SK-N-MC (cell line): ENCODE results near the gene PIGQ.

ENCODE experiments used
- DNase-seq: peaks from one replicate; pipeline ENCODE4 v3.0.0-alpha.2; 2011; ENCODE audit warnings: low read depth, low spot score
- H3K27ac ChIP-seq: fragments of 200-600 bp; sonication (generic); 2 replicates; pipeline ENCODE4 v1.5.1; 2016; ENCODE audit warnings: mixed run types
- H3K36me3 ChIP-seq: fragments of 200-600 bp; sonication (generic); 2 replicates; pipeline ENCODE4 v1.6.1; 2017; ENCODE audit warnings: antibody characterized with exemption, low read length, mixed read lengths; ENCODE audit not compliant: insufficient read depth
- H3K4me3 ChIP-seq: fragments of 200-600 bp; sonication (generic); 2 replicates; pipeline ENCODE4 v1.5.1; 2016
- H3K9ac ChIP-seq: fragments of 200-600 bp; sonication (generic); 2 replicates; pipeline ENCODE4 v1.8.0; 2017; ENCODE audit warnings: mixed run types, mixed read lengths; ENCODE audit not compliant: insufficient read length
- H3K9me3 ChIP-seq: fragments of 200-600 bp; sonication (generic); 2 replicates; pipeline ENCODE4 v1.6.1; 2017; ENCODE audit warnings: low read depth, mild to moderate bottlenecking, antibody characterized with exemption, low read length, moderate library complexity, mixed read lengths
- EZH2 ChIP-seq: fragments of 200-600 bp; sonication (generic); IDR thresholded peaks from one replicate; pipeline ENCODE4 v1.6.1; 2017; ENCODE audit warnings: antibody characterized with exemption
- FOXP2 ChIP-seq: optimal IDR thresholded peaks from 2 replicates; pipeline ENCODE3; 2011; ENCODE audit warnings: mild to moderate bottlenecking, moderate library complexity; ENCODE audit not compliant: insufficient read depth; ENCODE audit errors: extremely low read length, control extremely low read depth
- POLR2AphosphoS5 ChIP-seq: IDR thresholded peaks from 2 replicates; pipeline ENCODE4 v1.6.1; 2012; ENCODE audit warnings: mild to moderate bottlenecking, low read depth, low read length, borderline replicate concordance

Gene PIGQ

GRCh38 chr16:525520-526180 lies 44.1 kb upstream of the PIGQ start:
- H3K4me3 ChIP-seq = peak overlapping the region; percentile 78
- H3K27ac ChIP-seq = peak overlapping the region; percentile 42; the same call in 1 of the 2 replicates
- DNase-seq = no peak
- TF ChIP-seq EZH2 (no peak), FOXP2 (no peak), POLR2AphosphoS5 (no peak)
- no peaks in the 10 kb centered on the region for H3K36me3 ChIP-seq
- H3K9me3 ChIP-seq = no peaks in the 10 kb centered on the region
- H3K9ac ChIP-seq = peak overlapping the region; percentile 82

- TF ChIP-seq EZH2 = no peak
- no peak for TF ChIP-seq POLR2AphosphoS5
- no peak for TF ChIP-seq FOXP2
- Histone ChIP-seq H3K9me3 (no peaks in the 10 kb centered on the region), H3K4me3 (peak overlapping the region; percentile 78), H3K27ac (peak overlapping the region; percentile 97), H3K36me3 (no peaks in the 10 kb centered on the region), H3K9ac (peak overlapping the region; percentile 82)
- DNase-seq = no peak
Observed at GRCh38 chr16:526181-527014, 43.4 kb upstream of the PIGQ start.

- H3K4me3 ChIP-seq = peak within 1 kb of the TSS; percentile 94
- no peaks in the 10 kb centered on the region for H3K9me3 ChIP-seq
- DNase-seq = peak; percentile 14
- peak within 1 kb of the TSS; percentile 89 for H3K9ac ChIP-seq
- peak within 1 kb of the TSS; percentile 97 for H3K27ac ChIP-seq
- TF ChIP-seq FOXP2 = no peak
- no peak for TF ChIP-seq EZH2
- TF ChIP-seq POLR2AphosphoS5 = peak; percentile 77; the same call in 1 of the 2 replicates
- H3K36me3 ChIP-seq = no peaks in the 10 kb centered on the region
Observed at GRCh38 chr16:527015-527903, 42.5 kb upstream of the PIGQ start, which contains the start of gene CAPN15. TSS of gene CAPN15 (plus strand) at chr16:527712. CDS start at chr16:546839, 19,127 bp downstream.

- H3K36me3 ChIP-seq = no peaks in the 10 kb centered on the region
- H3K27ac ChIP-seq = peak overlapping the region; percentile 46; the same call in 1 of the 2 replicates
Observed at GRCh38 chr16:528111-529011, 41.4 kb upstream of the PIGQ start.

GRCh38 chr16:529012-529575 lies 40.7 kb upstream of the PIGQ start:
- no peak for DNase-seq
- TF ChIP-seq POLR2AphosphoS5 = no peak
- TF ChIP-seq FOXP2 = no peak
- no peak for TF ChIP-seq EZH2
- Histone ChIP-seq H3K9me3 (no peaks in the 10 kb centered on the region), H3K4me3 (peak overlapping the region; percentile 94), H3K36me3 (no peaks in the 10 kb centered on the region), H3K9ac (peak overlapping the region; percentile 89), H3K27ac (no peak overlapping the region)

More at GRCh38 chr16:528111-529011, 41.4 kb upstream of the PIGQ start:
- Histone ChIP-seq H3K9me3 (no peaks in the 10 kb centered on the region), H3K9ac (peak overlapping the region; percentile 89), H3K4me3 (peak overlapping the region; percentile 94)
- DNase-seq = no peak
- TF ChIP-seq POLR2AphosphoS5 = no peak
- TF ChIP-seq EZH2 = no peak
- no peak for TF ChIP-seq FOXP2

GRCh38 chr16:530111-530817 lies 39.5 kb upstream of the PIGQ start:
- no peak overlapping the region for H3K27ac ChIP-seq
- no peak overlapping the region for H3K9ac ChIP-seq

More at GRCh38 chr16:530111-530817, 39.5 kb upstream of the PIGQ start:
- TF ChIP-seq EZH2 (no peak), POLR2AphosphoS5 (no peak), FOXP2 (no peak)
- Histone ChIP-seq H3K9me3 (no peaks in the 10 kb centered on the region), H3K4me3 (no peak overlapping the region), H3K36me3 (no peaks in the 10 kb centered on the region; the same call in 1 of the 2 replicates)
- DNase-seq = no peak
